HCT116 (cell line): ENCODE results near the gene POLN.

Experiments used
- JUND ChIP-seq: IDR thresholded peaks from 2 replicates; pipeline ENCODE4 v1.6.1; 2012
- POLR2AphosphoS5 ChIP-seq: IDR thresholded peaks from 2 replicates; pipeline ENCODE4 v1.6.1; 2011; ENCODE audit warnings: mild to moderate bottlenecking, low read depth, low read length, moderate library complexity

- TF ChIP-seq POLR2AphosphoS5 (no peak), JUND (no peak)
These were observed 175.8 kb downstream of the POLN start for GRCh38 chr4:2066011-2066551.
